ENCODE measurements around the gene TACC2.

- TF ChIP-seq CTCF (conservative IDR thresholded peaks at IDR 0.05) = no peak
- TF ChIP-seq EZH2 (IDR thresholded peaks at IDR 0.05; ENCODE audit: low read depth) = no peak
These were observed 312.3 kb downstream of the TACC2 start for GRCh38 chr10:122301055-122301810.
